PC-9 (cell line): ENCODE measurements around the gene IQGAP3. TPM values are rescaled to one million over a fixed set of nuclear protein-coding genes. Genes with fewer than 3 reads are reported as not detected.

Experiments used
- BruUV-seq: library from RNA; stranded (reverse); fragments of 400-500 nt; replicated peaks from 2 replicates; lab custom pipeline; 2021; lab: Mats Ljungman, UMichigan
- CTCF ChIA-PET: fragments of 300-600 bp; sonication (Branson Sonifier 250); formaldehyde crosslinking; loops from one replicate; lab custom pipeline; 2022; ENCODE audit warnings: antibody characterized with exemption; lab: Charles Lee
- POLR2A ChIA-PET: fragments of 300-600 bp; sonication (Branson Sonifier 250); formaldehyde crosslinking; loops from one replicate; lab custom pipeline; 2022; ENCODE audit warnings: antibody characterized with exemption; ENCODE audit not compliant: unreplicated experiment; lab: Charles Lee
- DNase-seq, 2 experiments: peaks; one replicate each; pipeline versions ENCODE4 v3.0.0 to v3.0.0-alpha.2; 2015 to 2022; ENCODE audit warnings: mixed read lengths in 1 of 2
- H2AFZ ChIP-seq: fragments of 200-600 bp; sonication (generic); 2 replicates; pipeline ENCODE4 v1.8.1; 2017; ENCODE audit warnings: antibody characterized with exemption
- H3F3A ChIP-seq: fragments of 200-600 bp; sonication (generic); 2 replicates; pipeline ENCODE4 v1.8.1; 2017; ENCODE audit warnings: antibody characterized with exemption, mild to moderate bottlenecking, low read depth; ENCODE audit not compliant: insufficient read depth
- H3K27ac ChIP-seq: fragments of 200-600 bp; sonication (generic); 2 replicates; pipeline ENCODE4 v1.6.1; 2016; ENCODE audit warnings: mixed run types
- H3K27me3 ChIP-seq: fragments of 200-600 bp; sonication (generic); 2 replicates; pipeline ENCODE4 v1.6.1; 2016; ENCODE audit warnings: low read depth, mixed run types; ENCODE audit not compliant: insufficient read depth
- H3K36me3 ChIP-seq: fragments of 200-600 bp; sonication (generic); 2 replicates; pipeline ENCODE4 v1.6.1; 2016; ENCODE audit warnings: low read depth, mixed run types
- H3K4me1 ChIP-seq: fragments of 200-600 bp; sonication (generic); replicated peaks from 2 replicates; pipeline ENCODE4 v1.6.1; 2016; ENCODE audit warnings: mixed run types; ENCODE audit not compliant: insufficient read depth
- H3K4me2 ChIP-seq: fragments of 200-600 bp; sonication (generic); 2 replicates; pipeline ENCODE4 v1.6.1; 2017; ENCODE audit warnings: mixed run types
- H3K4me3 ChIP-seq: fragments of 200-600 bp; sonication (generic); 2 replicates; pipeline ENCODE4 v1.6.1; 2016; ENCODE audit warnings: mixed run types
- H3K79me2 ChIP-seq: fragments of 200-600 bp; sonication (generic); 2 replicates; pipeline ENCODE4 v1.6.1; 2017; ENCODE audit warnings: low read depth, mixed run types
- H3K9me2 ChIP-seq: fragments of 200-600 bp; sonication (generic); 2 replicates; pipeline ENCODE4 v1.8.1; 2017; ENCODE audit warnings: mild to moderate bottlenecking; ENCODE audit not compliant: insufficient read depth
- H3K9me3 ChIP-seq: fragments of 200-600 bp; sonication (generic); 2 replicates; pipeline ENCODE4 v1.8.1; 2016; ENCODE audit warnings: low read depth; ENCODE audit not compliant: insufficient read depth
- H4K20me1 ChIP-seq: fragments of 200-600 bp; sonication (generic); 2 replicates; pipeline ENCODE4 v1.8.1; 2017; ENCODE audit not compliant: insufficient read depth
- CTCF ChIP-seq: fragments of 200-600 bp; sonication (generic); conservative IDR thresholded peaks from 2 replicates; pipeline ENCODE4 v1.6.1; 2017; ENCODE audit warnings: mixed run types, antibody characterized with exemption, mild to moderate bottlenecking, moderate library complexity
- EZH2 ChIP-seq: fragments of 200-600 bp; sonication (generic); IDR thresholded peaks from 2 replicates; pipeline ENCODE4 v1.8.0; 2017; ENCODE audit warnings: antibody characterized with exemption, low read depth
- intact Hi-C: fragments of 100-400 bp; cut with micrococcal nuclease; formaldehyde crosslinking; loops from one replicate; pipeline ENCODE4 v1.10.0; 2022; ENCODE audit not compliant: unreplicated experiment
- total RNA-seq: library from RNA; stranded (reverse); gene quantifications from 2 replicates; pipeline ENCODE4 v1.2.3, GENCODE V29; 2021

The IQGAP3 gene
- total RNA-seq, 1 experiment from 2014 or later, result 63.1 TPM

DNA sequence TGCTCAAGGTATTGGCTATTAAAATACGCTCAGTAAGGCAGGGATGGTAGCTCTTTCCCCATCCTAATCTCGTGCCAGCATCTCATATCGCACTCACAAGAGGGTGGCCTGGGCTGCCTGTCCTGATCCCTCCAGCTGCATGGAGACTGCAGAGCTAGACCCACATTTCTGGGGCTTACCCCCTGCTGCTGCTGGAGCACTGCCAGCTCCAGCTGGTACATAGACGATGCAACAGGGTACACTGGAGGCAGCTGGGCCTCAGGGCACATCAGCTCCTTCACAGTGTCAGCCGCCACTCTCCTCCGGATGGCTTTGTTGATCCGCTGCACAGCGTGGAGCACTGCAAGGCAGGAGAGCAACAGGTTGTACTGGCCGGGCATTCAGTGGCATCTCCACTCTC, 16.0 kb downstream of the IQGAP3 start:
- H3K4me1 ChIP-seq, result peaks cover 29% of the 10 kb centered on the region
- BruUV-seq, result no TSS peak
- no peaks in the 10 kb centered on the region for H3K27me3 ChIP-seq
- intact Hi-C loops, result no loop called here
- H4K20me1 ChIP-seq, result no peaks in the 10 kb centered on the region
- peaks cover 15% of the 10 kb centered on the region; the same call in 1 of the 2 replicates for H3K36me3 ChIP-seq
- H3K9me3 ChIP-seq, result no peaks in the 10 kb centered on the region
- H3K4me3 ChIP-seq, result no peak overlapping the region
- TF ChIP-seq CTCF (no peak), EZH2 (no peak)
- no peak overlapping the region for H3K27ac ChIP-seq
- ChIA-PET CTCF (no interaction called here), POLR2A (no interaction called here)
- no peaks in the 10 kb centered on the region for H3K9me2 ChIP-seq
- no peaks in the 10 kb centered on the region for H3K79me2 ChIP-seq
- DNase-seq, result no peak
- no peak overlapping the region for H3K4me2 ChIP-seq
- no peak overlapping the region for H2AFZ ChIP-seq
- peaks cover 32% of the 10 kb centered on the region for H3F3A ChIP-seq

DNA sequence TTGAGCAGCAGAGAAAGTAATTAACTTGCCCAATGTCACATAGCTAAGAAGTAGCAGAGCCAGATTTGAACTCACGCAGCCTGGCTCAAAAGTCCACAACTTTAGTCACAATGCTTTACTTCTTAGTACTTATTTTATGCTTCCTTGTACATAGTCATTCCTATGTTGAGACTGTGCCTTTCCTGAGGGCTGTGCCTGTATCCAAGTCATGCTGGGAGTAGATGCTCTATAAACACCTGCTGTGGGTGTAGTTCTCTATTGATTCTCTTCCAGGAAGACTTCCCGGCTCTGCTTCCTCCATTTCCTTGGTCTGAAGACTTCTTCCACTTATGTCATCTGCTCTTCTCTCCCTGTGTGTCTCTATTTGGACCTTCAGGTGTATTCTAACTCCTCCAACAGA, 16.6 kb downstream of the IQGAP3 start:
- no TSS peak for BruUV-seq
- peaks cover 35% of the 10 kb centered on the region for H3K4me1 ChIP-seq
- no peak for TF ChIP-seq CTCF
- TF ChIP-seq EZH2, result no peak
- no peaks in the 10 kb centered on the region for H3K9me2 ChIP-seq
- no peaks in the 10 kb centered on the region for H3K27me3 ChIP-seq
- H3K79me2 ChIP-seq, result no peaks in the 10 kb centered on the region
- ChIA-PET CTCF (interaction anchor here (0.5 kb wide), 1 partner anchor 35 kb away, joined by 6 read pairs; no protein-coding TSS in a partner anchor), POLR2A (interaction anchor here (0.7 kb wide), 1 partner anchor 333 kb away, joined by 3 read pairs; no protein-coding TSS in a partner anchor)
- no peaks in the 10 kb centered on the region for H3K9me3 ChIP-seq
- no peak overlapping the region for H3K4me3 ChIP-seq
- no peak for DNase-seq
- no peaks in the 10 kb centered on the region for H4K20me1 ChIP-seq
- peaks cover 13% of the 10 kb centered on the region; the same call in 1 of the 2 replicates for H3K36me3 ChIP-seq
- H3K27ac ChIP-seq, result no peak overlapping the region
- H3F3A ChIP-seq, result peaks cover 33% of the 10 kb centered on the region
- H2AFZ ChIP-seq, result no peak overlapping the region
- H3K4me2 ChIP-seq, result no peak overlapping the region
- intact Hi-C loops, result no loop called here

- no peaks in the 10 kb centered on the region for H3K9me2 ChIP-seq
- H3K36me3 ChIP-seq, result peaks cover 10% of the 10 kb centered on the region; the same call in 1 of the 2 replicates
- no peaks in the 10 kb centered on the region for H4K20me1 ChIP-seq
- H3K9me3 ChIP-seq, result no peaks in the 10 kb centered on the region
- no peak overlapping the region for H3K4me2 ChIP-seq
- peaks cover 33% of the 10 kb centered on the region for H3F3A ChIP-seq
- H2AFZ ChIP-seq, result no peak overlapping the region
- H3K27me3 ChIP-seq, result no peaks in the 10 kb centered on the region
- POLR2A ChIA-PET, result interaction anchor here (0.6 to 0.7 kb wide), 5 partner anchors 68 to 750 kb away, joined by 3 to 24 read pairs (median 3); no protein-coding TSS in a partner anchor
- no peak overlapping the region for H3K4me3 ChIP-seq
- CTCF ChIA-PET, result interaction anchor here (0.5 kb wide), 1 partner anchor 34 kb away, joined by 6 read pairs; no protein-coding TSS in a partner anchor
- TF ChIP-seq CTCF (no peak), EZH2 (no peak)
- H3K4me1 ChIP-seq, result peaks cover 35% of the 10 kb centered on the region
- intact Hi-C loops, result no loop called here
- no peak overlapping the region for H3K27ac ChIP-seq
- no peaks in the 10 kb centered on the region for H3K79me2 ChIP-seq
- no TSS peak for BruUV-seq
- DNase-seq, result no peak
These were observed 17.4 kb downstream of the IQGAP3 start for GRCh38 chr1:156554971-156555370.
